ENCODE data around the gene HNRNPA2B1.

DNA sequence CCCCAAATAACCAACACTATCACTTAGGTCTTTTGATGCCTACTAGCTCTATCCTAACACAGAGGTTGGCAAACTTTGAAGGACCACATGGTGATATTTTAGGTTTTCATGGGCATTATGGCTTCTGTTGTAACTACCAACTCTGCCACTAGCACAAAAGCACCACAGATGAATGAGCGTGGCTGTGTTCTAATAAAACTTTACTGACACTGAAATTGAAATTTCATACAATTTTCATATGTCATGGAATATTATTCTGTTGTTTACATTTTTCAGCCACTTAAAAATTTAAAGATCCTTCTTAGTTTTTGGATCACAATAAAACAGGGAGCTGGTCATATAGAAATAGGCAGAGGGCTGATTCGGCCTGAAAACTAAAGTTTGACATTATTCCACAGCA lies 27.4 kb upstream of the HNRNPA2B1 start:
- TF ChIP-seq CHD2 (IDR thresholded peaks at IDR 0.05; ENCODE audit: low read length, partially characterized antibody) (no peak), RCOR1 (IDR thresholded peaks at IDR 0.05; ENCODE audit: low read length) (no peak), POLR2AphosphoS5 (IDR thresholded peaks at IDR 0.05; ENCODE audit: low read depth, low read length) (no peak), SIN3A (IDR thresholded peaks at IDR 0.05; ENCODE audit: borderline replicate concordance, low read depth, low read length) (no peak), FOSL2 (IDR thresholded peaks at IDR 0.05; ENCODE audit: borderline replicate concordance, low read depth) (no peak), FOXJ3 (CRISPR knock-in tag; IDR thresholded peaks at IDR 0.05) (no peak), TCF12 (IDR thresholded peaks at IDR 0.05) (no peak)
- TF ChIP-seq, protein P1, sequence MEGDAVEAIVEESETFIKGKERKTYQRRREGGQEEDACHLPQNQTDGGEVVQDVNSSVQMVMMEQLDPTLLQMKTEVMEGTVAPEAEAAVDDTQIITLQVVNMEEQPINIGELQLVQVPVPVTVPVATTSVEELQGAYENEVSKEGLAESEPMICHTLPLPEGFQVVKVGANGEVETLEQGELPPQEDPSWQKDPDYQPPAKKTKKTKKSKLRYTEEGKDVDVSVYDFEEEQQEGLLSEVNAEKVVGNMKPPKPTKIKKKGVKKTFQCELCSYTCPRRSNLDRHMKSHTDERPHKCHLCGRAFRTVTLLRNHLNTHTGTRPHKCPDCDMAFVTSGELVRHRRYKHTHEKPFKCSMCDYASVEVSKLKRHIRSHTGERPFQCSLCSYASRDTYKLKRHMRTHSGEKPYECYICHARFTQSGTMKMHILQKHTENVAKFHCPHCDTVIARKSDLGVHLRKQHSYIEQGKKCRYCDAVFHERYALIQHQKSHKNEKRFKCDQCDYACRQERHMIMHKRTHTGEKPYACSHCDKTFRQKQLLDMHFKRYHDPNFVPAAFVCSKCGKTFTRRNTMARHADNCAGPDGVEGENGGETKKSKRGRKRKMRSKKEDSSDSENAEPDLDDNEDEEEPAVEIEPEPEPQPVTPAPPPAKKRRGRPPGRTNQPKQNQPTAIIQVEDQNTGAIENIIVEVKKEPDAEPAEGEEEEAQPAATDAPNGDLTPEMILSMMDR (IDR thresholded peaks at IDR 0.05), result no peak
- TF ChIP-seq, protein P2, sequence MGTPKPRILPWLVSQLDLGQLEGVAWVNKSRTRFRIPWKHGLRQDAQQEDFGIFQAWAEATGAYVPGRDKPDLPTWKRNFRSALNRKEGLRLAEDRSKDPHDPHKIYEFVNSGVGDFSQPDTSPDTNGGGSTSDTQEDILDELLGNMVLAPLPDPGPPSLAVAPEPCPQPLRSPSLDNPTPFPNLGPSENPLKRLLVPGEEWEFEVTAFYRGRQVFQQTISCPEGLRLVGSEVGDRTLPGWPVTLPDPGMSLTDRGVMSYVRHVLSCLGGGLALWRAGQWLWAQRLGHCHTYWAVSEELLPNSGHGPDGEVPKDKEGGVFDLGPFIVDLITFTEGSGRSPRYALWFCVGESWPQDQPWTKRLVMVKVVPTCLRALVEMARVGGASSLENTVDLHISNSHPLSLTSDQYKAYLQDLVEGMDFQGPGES (IDR thresholded peaks at IDR 0.05; ENCODE audit: low read depth, low read length), result no peak
- TF ChIP-seq, protein P3, sequence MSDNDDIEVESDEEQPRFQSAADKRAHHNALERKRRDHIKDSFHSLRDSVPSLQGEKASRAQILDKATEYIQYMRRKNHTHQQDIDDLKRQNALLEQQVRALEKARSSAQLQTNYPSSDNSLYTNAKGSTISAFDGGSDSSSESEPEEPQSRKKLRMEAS (IDR thresholded peaks at IDR 0.05; ENCODE audit: low read depth), result no peak
- TF ChIP-seq, protein P4, sequence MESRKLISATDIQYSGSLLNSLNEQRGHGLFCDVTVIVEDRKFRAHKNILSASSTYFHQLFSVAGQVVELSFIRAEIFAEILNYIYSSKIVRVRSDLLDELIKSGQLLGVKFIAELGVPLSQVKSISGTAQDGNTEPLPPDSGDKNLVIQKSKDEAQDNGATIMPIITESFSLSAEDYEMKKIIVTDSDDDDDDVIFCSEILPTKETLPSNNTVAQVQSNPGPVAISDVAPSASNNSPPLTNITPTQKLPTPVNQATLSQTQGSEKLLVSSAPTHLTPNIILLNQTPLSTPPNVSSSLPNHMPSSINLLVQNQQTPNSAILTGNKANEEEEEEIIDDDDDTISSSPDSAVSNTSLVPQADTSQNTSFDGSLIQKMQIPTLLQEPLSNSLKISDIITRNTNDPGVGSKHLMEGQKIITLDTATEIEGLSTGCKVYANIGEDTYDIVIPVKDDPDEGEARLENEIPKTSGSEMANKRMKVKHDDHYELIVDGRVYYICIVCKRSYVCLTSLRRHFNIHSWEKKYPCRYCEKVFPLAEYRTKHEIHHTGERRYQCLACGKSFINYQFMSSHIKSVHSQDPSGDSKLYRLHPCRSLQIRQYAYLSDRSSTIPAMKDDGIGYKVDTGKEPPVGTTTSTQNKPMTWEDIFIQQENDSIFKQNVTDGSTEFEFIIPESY (IDR thresholded peaks at IDR 0.05; ENCODE audit: borderline replicate concordance, low read depth), result no peak
- TF ChIP-seq, protein P5, sequence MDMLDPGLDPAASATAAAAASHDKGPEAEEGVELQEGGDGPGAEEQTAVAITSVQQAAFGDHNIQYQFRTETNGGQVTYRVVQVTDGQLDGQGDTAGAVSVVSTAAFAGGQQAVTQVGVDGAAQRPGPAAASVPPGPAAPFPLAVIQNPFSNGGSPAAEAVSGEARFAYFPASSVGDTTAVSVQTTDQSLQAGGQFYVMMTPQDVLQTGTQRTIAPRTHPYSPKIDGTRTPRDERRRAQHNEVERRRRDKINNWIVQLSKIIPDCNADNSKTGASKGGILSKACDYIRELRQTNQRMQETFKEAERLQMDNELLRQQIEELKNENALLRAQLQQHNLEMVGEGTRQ (IDR thresholded peaks at IDR 0.05; ENCODE audit: borderline replicate concordance, low read depth, low read length), result no peak
